ENCODE measurements around the gene SYTL5. TPM values are rescaled to one million over a fixed set of nuclear protein-coding genes. Genes with fewer than 3 reads are reported as not detected.
"Not testable (repeated sequence)": the region's sequence is repeated elsewhere in the genome, so short reads cannot be mapped to it uniquely, and the experiment has no call there.

SYTL5 gene
- total and polyA plus RNA-seq, 3 donors from 2014 or later = 1.0 to 1.7 (median 1.1) TPM

DNA sequence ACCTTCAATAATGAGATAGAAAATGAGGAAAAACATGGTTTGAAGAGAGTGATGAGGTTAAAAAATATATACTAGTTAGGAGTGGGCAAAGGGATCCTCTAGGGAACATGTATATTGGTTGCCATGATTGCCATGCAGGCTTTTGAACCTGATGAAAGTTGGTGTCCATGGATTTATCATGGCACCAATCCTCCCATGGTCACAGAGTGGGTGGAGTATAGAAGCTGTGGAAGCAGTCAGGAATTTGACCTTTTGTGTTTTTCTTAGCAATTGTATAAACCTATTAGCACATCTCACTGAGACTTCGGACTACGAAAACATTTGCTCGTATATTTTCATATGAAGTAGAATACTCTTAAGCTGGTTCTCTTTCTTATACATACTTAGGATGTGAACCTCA is 30.9 kb upstream of the SYTL5 start:
- 53 to 78% methylated on average over 3 of the region's 3 CpGs for WGBS, 2 donors
- H3K4me3 ChIP-seq = no peak overlapping the region
- H3K36me3 ChIP-seq (ENCODE audit: low read depth, missing control alignments) = no peaks in the 10 kb centered on the region
- H3K27me3 ChIP-seq = no peaks in the 10 kb centered on the region
- no peaks in the 10 kb centered on the region for H3K4me1 ChIP-seq
- no peak for DNase-seq
- no peak overlapping the region for H3K27ac ChIP-seq
- no peak for TF ChIP-seq POLR2A (IDR thresholded peaks at IDR 0.05)
- TF ChIP-seq, protein P1, sequence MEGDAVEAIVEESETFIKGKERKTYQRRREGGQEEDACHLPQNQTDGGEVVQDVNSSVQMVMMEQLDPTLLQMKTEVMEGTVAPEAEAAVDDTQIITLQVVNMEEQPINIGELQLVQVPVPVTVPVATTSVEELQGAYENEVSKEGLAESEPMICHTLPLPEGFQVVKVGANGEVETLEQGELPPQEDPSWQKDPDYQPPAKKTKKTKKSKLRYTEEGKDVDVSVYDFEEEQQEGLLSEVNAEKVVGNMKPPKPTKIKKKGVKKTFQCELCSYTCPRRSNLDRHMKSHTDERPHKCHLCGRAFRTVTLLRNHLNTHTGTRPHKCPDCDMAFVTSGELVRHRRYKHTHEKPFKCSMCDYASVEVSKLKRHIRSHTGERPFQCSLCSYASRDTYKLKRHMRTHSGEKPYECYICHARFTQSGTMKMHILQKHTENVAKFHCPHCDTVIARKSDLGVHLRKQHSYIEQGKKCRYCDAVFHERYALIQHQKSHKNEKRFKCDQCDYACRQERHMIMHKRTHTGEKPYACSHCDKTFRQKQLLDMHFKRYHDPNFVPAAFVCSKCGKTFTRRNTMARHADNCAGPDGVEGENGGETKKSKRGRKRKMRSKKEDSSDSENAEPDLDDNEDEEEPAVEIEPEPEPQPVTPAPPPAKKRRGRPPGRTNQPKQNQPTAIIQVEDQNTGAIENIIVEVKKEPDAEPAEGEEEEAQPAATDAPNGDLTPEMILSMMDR (IDR thresholded peaks at IDR 0.05) = no peak
- intact Hi-C loops (cut with DNase I; ENCODE audit: low total_unique reads) = no loop called here
- no peaks in the 10 kb centered on the region for H3K9me3 ChIP-seq

DNA sequence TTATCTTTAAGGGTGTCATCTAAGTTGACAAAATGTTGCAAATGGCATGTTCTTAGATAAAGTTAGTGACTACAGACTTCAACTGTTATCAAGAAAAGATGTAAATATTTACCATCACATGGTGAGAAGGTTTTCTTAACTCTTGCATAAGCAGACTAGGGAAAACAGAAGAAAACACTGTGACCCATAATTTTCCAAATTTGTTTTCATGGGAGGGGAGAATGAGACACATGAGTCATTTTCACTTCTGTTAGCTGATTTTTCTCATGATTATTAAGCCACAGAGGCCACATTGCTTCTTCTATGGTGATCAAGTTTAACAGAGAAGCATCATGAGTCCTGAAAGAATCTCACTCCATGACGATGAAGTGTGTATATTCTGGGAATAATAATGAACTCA is 30.2 kb upstream of the SYTL5 start:
- H3K27me3 ChIP-seq = no peaks in the 10 kb centered on the region
- TF ChIP-seq POLR2A (IDR thresholded peaks at IDR 0.05) = no peak
- TF ChIP-seq, protein P1 (IDR thresholded peaks at IDR 0.05) = no peak

DNA sequence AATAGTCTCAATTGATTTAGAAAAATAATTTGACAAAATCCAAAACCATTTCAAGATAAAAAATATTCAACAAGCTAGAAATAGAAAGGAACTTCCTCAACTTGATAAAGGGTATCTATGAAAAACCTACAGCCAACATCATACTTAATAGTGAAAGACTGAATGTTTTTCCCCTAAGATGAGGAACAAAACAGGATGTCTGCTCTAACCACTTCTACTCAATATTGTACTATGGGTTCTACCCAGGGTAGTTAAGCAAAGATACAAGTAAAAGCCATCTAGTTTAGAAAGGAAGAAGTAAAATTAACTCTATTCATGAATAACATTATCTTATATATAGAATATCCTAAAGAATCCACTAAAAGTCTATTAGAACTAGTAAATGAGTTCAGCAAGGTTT is 21.5 kb upstream of the SYTL5 start:
- intact Hi-C loops (cut with DNase I; ENCODE audit: low total_unique reads) = no loop called here
- TF ChIP-seq POLR2A (IDR thresholded peaks at IDR 0.05) = no peak
- TF ChIP-seq, protein P1 (IDR thresholded peaks at IDR 0.05) = no peak
- no peak for DNase-seq
- no peaks in the 10 kb centered on the region for H3K4me1 ChIP-seq
- H3K27me3 ChIP-seq = no peaks in the 10 kb centered on the region
- no peaks in the 10 kb centered on the region for H3K9me3 ChIP-seq
- H3K4me3 ChIP-seq = no peak overlapping the region
- H3K36me3 ChIP-seq (ENCODE audit: low read depth, missing control alignments) = no peaks in the 10 kb centered on the region
- no peak overlapping the region for H3K27ac ChIP-seq

More for the DNA sequence above, 30.2 kb upstream of the SYTL5 start:
- Histone ChIP-seq H3K4me3 (no peak overlapping the region), H3K36me3 (ENCODE audit: low read depth, missing control alignments) (no peaks in the 10 kb centered on the region), H3K27ac (no peak overlapping the region), H3K4me1 (no peaks in the 10 kb centered on the region), H3K9me3 (no peaks in the 10 kb centered on the region)
- intact Hi-C loops (cut with DNase I; ENCODE audit: low total_unique reads) = no loop called here
- 82 to 100% methylated on average over 1 of the region's 1 CpG for WGBS, 2 donors
- DNase-seq = no peak

DNA sequence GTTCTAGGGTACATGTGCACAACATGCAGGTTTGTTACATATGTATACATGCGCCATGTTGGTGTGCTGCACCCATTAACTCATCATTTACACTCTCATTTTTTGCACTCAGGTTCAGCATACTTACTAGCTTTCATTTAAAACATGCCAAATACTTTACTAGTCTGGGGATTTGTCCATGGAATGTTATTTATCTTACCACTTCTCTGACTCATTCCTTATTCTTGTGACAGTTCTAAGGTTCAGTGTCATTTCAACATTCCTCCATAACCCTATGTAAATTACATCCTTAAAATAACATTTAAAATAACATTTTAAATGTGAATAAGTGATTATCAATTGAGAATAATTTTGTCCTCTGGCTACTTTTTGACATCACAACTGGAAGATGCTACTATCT is 19.5 kb upstream of the SYTL5 start:
- WGBS, 2 donors = 92 to 100% methylated on average over 1 of the region's 1 CpG
- Histone ChIP-seq H3K27me3 (no peaks in the 10 kb centered on the region), H3K4me1 (no peaks in the 10 kb centered on the region), H3K36me3 (ENCODE audit: low read depth, missing control alignments) (no peaks in the 10 kb centered on the region), H3K27ac (no peak overlapping the region), H3K9me3 (no peaks in the 10 kb centered on the region), H3K4me3 (no peak overlapping the region)
- intact Hi-C loops (cut with DNase I; ENCODE audit: low total_unique reads) = no loop called here
- TF ChIP-seq, protein P1 (IDR thresholded peaks at IDR 0.05) = no peak
- no peak for TF ChIP-seq POLR2A (IDR thresholded peaks at IDR 0.05)
- DNase-seq = no peak

DNA sequence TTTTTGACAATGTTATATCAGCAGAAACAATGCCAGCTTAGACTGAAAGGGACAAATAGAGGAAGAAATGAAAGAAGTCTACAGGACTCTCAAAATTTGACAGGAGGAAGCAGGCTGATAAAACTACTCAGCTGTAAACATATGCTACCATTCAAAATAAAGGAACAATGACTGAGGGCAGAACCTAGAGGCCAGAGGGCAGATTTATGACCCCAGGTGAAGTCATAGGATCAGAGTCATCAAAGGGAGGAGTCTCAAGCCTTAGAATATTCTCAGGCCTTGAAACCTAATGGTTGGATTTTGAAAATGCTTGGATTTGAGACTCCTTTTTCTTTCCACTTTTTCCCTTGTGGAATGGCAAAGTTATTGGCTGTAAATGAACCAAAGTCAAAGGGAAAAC is 17.0 kb upstream of the SYTL5 start:
- Histone ChIP-seq H3K4me1 (no peaks in the 10 kb centered on the region), H3K9me3 (no peaks in the 10 kb centered on the region), H3K4me3 (no peak overlapping the region), H3K36me3 (ENCODE audit: low read depth, missing control alignments) (no peaks in the 10 kb centered on the region), H3K27ac (no peak overlapping the region), H3K27me3 (no peaks in the 10 kb centered on the region)
- DNase-seq = no peak
- intact Hi-C loops (cut with DNase I; ENCODE audit: low total_unique reads) = no loop called here
- TF ChIP-seq POLR2A (IDR thresholded peaks at IDR 0.05) = no peak
- TF ChIP-seq, protein P1 (IDR thresholded peaks at IDR 0.05) = no peak

DNA sequence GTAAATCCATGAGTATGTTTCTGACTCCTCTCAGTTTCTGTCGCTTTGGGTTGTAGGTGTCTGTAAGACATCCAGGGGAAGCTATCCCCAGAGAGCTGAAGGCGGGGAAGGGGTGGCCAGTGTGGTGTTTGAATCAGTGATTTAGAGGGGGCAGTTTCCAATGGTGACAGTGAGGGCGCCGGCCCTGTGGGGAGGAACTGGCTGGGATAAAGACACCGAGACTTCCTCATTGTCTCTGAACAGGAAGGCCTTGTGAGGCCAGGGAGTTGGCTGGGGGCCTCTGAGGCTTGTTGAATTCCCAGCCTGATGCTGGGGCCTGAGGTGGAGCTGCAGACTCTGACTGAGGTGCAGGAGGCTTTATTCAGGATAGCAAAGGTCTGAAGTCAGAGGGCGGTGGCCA is 15.1 kb upstream of the SYTL5 start:
- H3K4me3 ChIP-seq; H3K4me1 ChIP-seq; H3K27ac ChIP-seq; H3K27me3 ChIP-seq; DNase-seq; intact Hi-C loops (cut with DNase I; ENCODE audit: low total_unique reads); H3K9me3 ChIP-seq; H3K36me3 ChIP-seq (ENCODE audit: low read depth, missing control alignments): not testable (repeated sequence)
- WGBS, 2 donors = 84 to 100% methylated on average over 1 to 6 of the region's 6 CpGs

All from testis (tissue), 3 donors.